Activated T-cell treated with anti-CD3 and anti-CD28 coated beads, Interleukin-2, amount 50 U/mL, for 24 hours (primary cell): ENCODE data around the gene MARK4.

Experiments
- DNase-seq: peaks from one replicate; pipeline ENCODE4 v3.0.0-alpha.2; 2020
- H3K27ac Mint-ChIP-seq: 2 replicates; pipeline ENCODE4 v1.8.0; 2020; ENCODE audit warnings: mild to moderate bottlenecking, mixed read lengths
- H3K27me3 Mint-ChIP-seq: 2 replicates; pipeline ENCODE4 v1.8.0; 2020; ENCODE audit warnings: mixed read lengths
- H3K36me3 Mint-ChIP-seq: 2 replicates; pipeline ENCODE4 v1.8.0; 2020; ENCODE audit warnings: low read depth, mixed read lengths
- H3K4me1 Mint-ChIP-seq: 2 replicates; pipeline ENCODE4 v1.8.0; 2020; ENCODE audit warnings: low read depth, mixed read lengths
- H3K4me3 Mint-ChIP-seq: 2 replicates; pipeline ENCODE4 v1.8.0; 2020; ENCODE audit warnings: mild to moderate bottlenecking, moderate library complexity, mixed read lengths
- H3K9me3 Mint-ChIP-seq: 2 replicates; pipeline ENCODE4 v1.8.0; 2020; ENCODE audit warnings: mixed read lengths

The MARK4 gene

GRCh38 chr19:45340899-45341453 is 89.9 kb downstream of the MARK4 start:
- no peak overlapping the region for H3K4me3 Mint-ChIP-seq
- peaks cover 4% of the 10 kb centered on the region for H3K4me1 Mint-ChIP-seq
- no peak for DNase-seq
- peaks cover 45% of the 10 kb centered on the region for H3K27me3 Mint-ChIP-seq
- no peaks in the 10 kb centered on the region for H3K36me3 Mint-ChIP-seq
- no peaks in the 10 kb centered on the region for H3K9me3 Mint-ChIP-seq
- H3K27ac Mint-ChIP-seq, result no peak overlapping the region

GRCh38 chr19:45342911-45343310 is 91.8 kb downstream of the MARK4 start:
- Mint-ChIP-seq H3K4me1 (peaks cover 4% of the 10 kb centered on the region), H3K4me3 (no peak overlapping the region), H3K27me3 (peaks cover 43% of the 10 kb centered on the region), H3K27ac (no peak overlapping the region), H3K9me3 (no peaks in the 10 kb centered on the region), H3K36me3 (no peaks in the 10 kb centered on the region)
- no peak for DNase-seq

- DNase-seq, result no peak
- peaks cover 4% of the 10 kb centered on the region for H3K4me1 Mint-ChIP-seq
- H3K9me3 Mint-ChIP-seq, result no peaks in the 10 kb centered on the region
- peaks cover 30% of the 10 kb centered on the region for H3K27me3 Mint-ChIP-seq
- peaks cover 3% of the 10 kb centered on the region for H3K36me3 Mint-ChIP-seq
- H3K27ac Mint-ChIP-seq, result no peak overlapping the region
- H3K4me3 Mint-ChIP-seq, result no peak overlapping the region
These were observed 93.8 kb downstream of the MARK4 start for GRCh38 chr19:45344621-45345505.

GRCh38 chr19:45345506-45345860 is 94.4 kb downstream of the MARK4 start:
- Mint-ChIP-seq H3K27me3 (peaks cover 24% of the 10 kb centered on the region), H3K27ac (no peak overlapping the region), H3K4me1 (no peaks in the 10 kb centered on the region), H3K36me3 (peaks cover 8% of the 10 kb centered on the region), H3K9me3 (no peaks in the 10 kb centered on the region), H3K4me3 (no peak overlapping the region)
- no peak for DNase-seq

GRCh38 chr19:45346449-45346848 is 95.4 kb downstream of the MARK4 start:
- Mint-ChIP-seq H3K4me3 (no peak overlapping the region), H3K9me3 (no peaks in the 10 kb centered on the region), H3K4me1 (no peaks in the 10 kb centered on the region), H3K27ac (no peak overlapping the region), H3K27me3 (peaks cover 24% of the 10 kb centered on the region), H3K36me3 (peaks cover 14% of the 10 kb centered on the region)
- no peak for DNase-seq

- no peak overlapping the region for H3K27ac Mint-ChIP-seq
- peaks cover 26% of the 10 kb centered on the region for H3K36me3 Mint-ChIP-seq
- H3K4me1 Mint-ChIP-seq, result no peaks in the 10 kb centered on the region
- peaks cover 24% of the 10 kb centered on the region for H3K27me3 Mint-ChIP-seq
- H3K9me3 Mint-ChIP-seq, result no peaks in the 10 kb centered on the region
- H3K4me3 Mint-ChIP-seq, result no peak overlapping the region
- no peak for DNase-seq
These were observed 96.7 kb downstream of the MARK4 start for GRCh38 chr19:45347570-45348366.

GRCh38 chr19:45348367-45349125 is 97.5 kb downstream of the MARK4 start:
- no peak overlapping the region for H3K4me3 Mint-ChIP-seq
- no peak for DNase-seq
- H3K27ac Mint-ChIP-seq, result no peak overlapping the region
- no peaks in the 10 kb centered on the region for H3K4me1 Mint-ChIP-seq
- H3K36me3 Mint-ChIP-seq, result peaks cover 34% of the 10 kb centered on the region
- H3K27me3 Mint-ChIP-seq, result peaks cover 23% of the 10 kb centered on the region
- H3K9me3 Mint-ChIP-seq, result no peaks in the 10 kb centered on the region

- no peaks in the 10 kb centered on the region for H3K4me1 Mint-ChIP-seq
- H3K27ac Mint-ChIP-seq, result no peak overlapping the region
These were observed 98.0 kb downstream of the MARK4 start for GRCh38 chr19:45349126-45349415.

GRCh38 chr19:45349430-45349941 is 98.4 kb downstream of the MARK4 start:
- Mint-ChIP-seq H3K4me1 (no peaks in the 10 kb centered on the region), H3K27me3 (peaks cover 16% of the 10 kb centered on the region), H3K4me3 (no peak overlapping the region), H3K27ac (no peak overlapping the region), H3K36me3 (peaks cover 43% of the 10 kb centered on the region), H3K9me3 (no peaks in the 10 kb centered on the region)
- no peak for DNase-seq

More at GRCh38 chr19:45349126-45349415, 98.0 kb downstream of the MARK4 start:
- no peaks in the 10 kb centered on the region for H3K9me3 Mint-ChIP-seq
- no peak overlapping the region for H3K4me3 Mint-ChIP-seq
- peaks cover 39% of the 10 kb centered on the region for H3K36me3 Mint-ChIP-seq
- H3K27me3 Mint-ChIP-seq, result peaks cover 20% of the 10 kb centered on the region
- no peak for DNase-seq

GRCh38 chr19:45350477-45351058 is 99.5 kb downstream of the MARK4 start:
- Mint-ChIP-seq H3K36me3 (peaks cover 52% of the 10 kb centered on the region), H3K27ac (no peak overlapping the region), H3K27me3 (peaks cover 9% of the 10 kb centered on the region), H3K4me1 (no peaks in the 10 kb centered on the region), H3K9me3 (no peaks in the 10 kb centered on the region), H3K4me3 (no peak overlapping the region)
- DNase-seq, result no peak

GRCh38 chr19:45351401-45351952 is 100.4 kb downstream of the MARK4 start:
- no peak overlapping the region for H3K27ac Mint-ChIP-seq
- H3K4me3 Mint-ChIP-seq, result no peak overlapping the region
- DNase-seq, result no peak
- no peaks in the 10 kb centered on the region for H3K27me3 Mint-ChIP-seq
- no peaks in the 10 kb centered on the region for H3K4me1 Mint-ChIP-seq
- peaks cover 61% of the 10 kb centered on the region for H3K36me3 Mint-ChIP-seq
- no peaks in the 10 kb centered on the region for H3K9me3 Mint-ChIP-seq

- Mint-ChIP-seq H3K27me3 (no peaks in the 10 kb centered on the region), H3K27ac (no peak overlapping the region), H3K4me3 (no peak overlapping the region), H3K4me1 (no peaks in the 10 kb centered on the region), H3K36me3 (peaks cover 67% of the 10 kb centered on the region), H3K9me3 (no peaks in the 10 kb centered on the region)
- no peak for DNase-seq
These were observed 101.0 kb downstream of the MARK4 start for GRCh38 chr19:45352062-45352461.

- H3K9me3 Mint-ChIP-seq, result no peaks in the 10 kb centered on the region
These were observed 101.4 kb downstream of the MARK4 start for GRCh38 chr19:45352471-45352870.

More at GRCh38 chr19:45352471-45352870, 101.4 kb downstream of the MARK4 start:
- Mint-ChIP-seq H3K36me3 (peaks cover 71% of the 10 kb centered on the region), H3K4me1 (no peaks in the 10 kb centered on the region), H3K4me3 (no peak overlapping the region), H3K27me3 (no peaks in the 10 kb centered on the region), H3K27ac (no peak overlapping the region)
- no peak for DNase-seq
